SW 1271 (cell line): ENCODE data around the gene MC1R.
A peak's percentile ranks its signal among the peaks of the same experiment; 100 is the strongest.

ENCODE experiments used
- DNase-seq, 2 experiments: peaks; one replicate each; lab custom pipeline; 2025; lab: John Stamatoyannopoulos, UW

The MC1R gene

GRCh38 chr16:89895482-89896250, 23.0 kb upstream of the MC1R start:
- DNase-seq: no peak

GRCh38 chr16:89897204-89897603, 21.5 kb upstream of the MC1R start:
- DNase-seq: no peak

- DNase-seq: no peak
These were observed 20.3 kb upstream of the MC1R start for GRCh38 chr16:89898201-89898967.

- no peak for DNase-seq
These were observed 18.7 kb upstream of the MC1R start for GRCh38 chr16:89899879-89900481.

- no peak for DNase-seq
These were observed 17.8 kb upstream of the MC1R start for GRCh38 chr16:89900885-89901284.

- DNase-seq: no peak
These were observed 15.7 kb upstream of the MC1R start for GRCh38 chr16:89902980-89903379.

GRCh38 chr16:89903908-89904515, 14.7 kb upstream of the MC1R start:
- no peak for DNase-seq

- DNase-seq: no peak
These were observed 13.8 kb upstream of the MC1R start for GRCh38 chr16:89904606-89905510.

- no peak for DNase-seq
These were observed 13.0 kb upstream of the MC1R start for GRCh38 chr16:89905511-89906139.

- DNase-seq: no peak
These were observed 12.3 kb upstream of the MC1R start for GRCh38 chr16:89906140-89907025.

GRCh38 chr16:89907055-89907814, 11.4 kb upstream of the MC1R start:
- DNase-seq: no peak

- no peak for DNase-seq
These were observed 10.4 kb upstream of the MC1R start for GRCh38 chr16:89908236-89908635.

- DNase-seq: peak; percentile 52 to 53
These were observed 8.6 kb upstream of the MC1R start for GRCh38 chr16:89909777-89910716.

GRCh38 chr16:89910717-89911354, 7.8 kb upstream of the MC1R start:
- DNase-seq: no peak

GRCh38 chr16:89911375-89911774, 7.3 kb upstream of the MC1R start:
- no peak for DNase-seq

- no peak for DNase-seq
These were observed 6.5 kb upstream of the MC1R start for GRCh38 chr16:89912143-89912542.

GRCh38 chr16:89912627-89913026, 6.0 kb upstream of the MC1R start:
- no peak for DNase-seq
